Activated naive CD4-positive, alpha-beta T cell treated with anti-CD3 and anti-CD28 coated beads, Interleukin-2, amount 50 U/mL, for 24 hours (primary cell): ENCODE data around the gene KRTAP9-8.
"Not testable (repeated sequence)": the region's sequence is repeated elsewhere in the genome, so short reads cannot be mapped to it uniquely, and the experiment has no call there.

Experiments
- H3K27ac Mint-ChIP-seq: one replicate; pipeline ENCODE4 v1.8.0; 2021; ENCODE audit warnings: mild to moderate bottlenecking, mixed read lengths
- H3K27me3 Mint-ChIP-seq: one replicate; pipeline ENCODE4 v1.8.0; 2021; ENCODE audit warnings: mixed read lengths
- H3K36me3 Mint-ChIP-seq: one replicate; pipeline ENCODE4 v1.8.0; 2021; ENCODE audit warnings: mixed read lengths
- H3K4me1 Mint-ChIP-seq: one replicate; pipeline ENCODE4 v1.8.0; 2021; ENCODE audit warnings: mixed read lengths
- H3K4me3 Mint-ChIP-seq: one replicate; pipeline ENCODE4 v1.8.0; 2021; ENCODE audit warnings: mild to moderate bottlenecking, mixed read lengths
- H3K9me3 Mint-ChIP-seq: one replicate; pipeline ENCODE4 v1.8.0; 2021; ENCODE audit warnings: mixed read lengths

The KRTAP9-8 gene

GRCh38 chr17:41246995-41247787 is 9.4 kb downstream of the KRTAP9-8 start:
- H3K36me3 Mint-ChIP-seq, H3K4me3 Mint-ChIP-seq, H3K27me3 Mint-ChIP-seq, H3K4me1 Mint-ChIP-seq, H3K27ac Mint-ChIP-seq, H3K9me3 Mint-ChIP-seq: not testable (repeated sequence)

- not testable (repeated sequence) for H3K4me1 Mint-ChIP-seq, H3K9me3 Mint-ChIP-seq, H3K36me3 Mint-ChIP-seq, H3K27me3 Mint-ChIP-seq, H3K4me3 Mint-ChIP-seq, H3K27ac Mint-ChIP-seq
Measured at GRCh38 chr17:41249637-41250240, 11.9 kb downstream of the KRTAP9-8 start, which contains the start of gene KRTAP9-4. Gene KRTAP9-4 (plus strand): TSS chr17:41249687. CDS start chr17:41249721, 34 bp downstream.

- Mint-ChIP-seq H3K27me3 (no peaks in the 10 kb centered on the region), H3K9me3 (no peaks in the 10 kb centered on the region), H3K36me3 (no peaks in the 10 kb centered on the region), H3K4me1 (no peaks in the 10 kb centered on the region), H3K27ac (no peak overlapping the region), H3K4me3 (no peak overlapping the region)
Measured at GRCh38 chr17:41251261-41251660, 13.5 kb downstream of the KRTAP9-8 start.

GRCh38 chr17:41254861-41255260 is 17.1 kb downstream of the KRTAP9-8 start:
- no peaks in the 10 kb centered on the region for H3K9me3 Mint-ChIP-seq
- no peaks in the 10 kb centered on the region for H3K27me3 Mint-ChIP-seq
- no peak overlapping the region for H3K4me3 Mint-ChIP-seq

GRCh38 chr17:41255381-41256290 is 17.8 kb downstream of the KRTAP9-8 start, which contains the start of gene KRTAP9-9:
Gene KRTAP9-9 (plus strand): TSS chr17:41255384.
- not testable (repeated sequence) for H3K27ac Mint-ChIP-seq, H3K4me3 Mint-ChIP-seq, H3K4me1 Mint-ChIP-seq, H3K27me3 Mint-ChIP-seq, H3K9me3 Mint-ChIP-seq, H3K36me3 Mint-ChIP-seq

More at GRCh38 chr17:41254861-41255260, 17.1 kb downstream of the KRTAP9-8 start:
- Mint-ChIP-seq H3K4me1 (no peaks in the 10 kb centered on the region), H3K27ac (no peak overlapping the region), H3K36me3 (no peaks in the 10 kb centered on the region)

GRCh38 chr17:41256291-41256685 is 18.5 kb downstream of the KRTAP9-8 start:
- no peak overlapping the region for H3K27ac Mint-ChIP-seq
- no peaks in the 10 kb centered on the region for H3K36me3 Mint-ChIP-seq
- H3K9me3 Mint-ChIP-seq, result no peaks in the 10 kb centered on the region
- H3K4me1 Mint-ChIP-seq, result peaks cover 12% of the 10 kb centered on the region
- no peak overlapping the region for H3K4me3 Mint-ChIP-seq
- no peaks in the 10 kb centered on the region for H3K27me3 Mint-ChIP-seq

GRCh38 chr17:41258406-41258805 is 20.6 kb downstream of the KRTAP9-8 start:
- Mint-ChIP-seq H3K27me3 (no peaks in the 10 kb centered on the region), H3K4me1 (peaks cover 14% of the 10 kb centered on the region), H3K4me3 (no peak overlapping the region), H3K9me3 (no peaks in the 10 kb centered on the region), H3K27ac (no peak overlapping the region), H3K36me3 (no peaks in the 10 kb centered on the region)

GRCh38 chr17:41263212-41263611 is 25.4 kb downstream of the KRTAP9-8 start:
- Mint-ChIP-seq H3K4me3 (no peak overlapping the region), H3K9me3 (no peaks in the 10 kb centered on the region), H3K27ac (no peak overlapping the region), H3K4me1 (peaks cover 14% of the 10 kb centered on the region), H3K36me3 (no peaks in the 10 kb centered on the region), H3K27me3 (no peaks in the 10 kb centered on the region)

- H3K27me3 Mint-ChIP-seq, result no peaks in the 10 kb centered on the region
- no peak overlapping the region for H3K27ac Mint-ChIP-seq
- no peak overlapping the region for H3K4me3 Mint-ChIP-seq
- H3K9me3 Mint-ChIP-seq, result no peaks in the 10 kb centered on the region
- peaks cover 14% of the 10 kb centered on the region for H3K4me1 Mint-ChIP-seq
- H3K36me3 Mint-ChIP-seq, result no peaks in the 10 kb centered on the region
Measured at GRCh38 chr17:41264599-41264998, 26.8 kb downstream of the KRTAP9-8 start.

- Mint-ChIP-seq H3K4me3 (no peak within 1 kb of the TSS), H3K36me3 (no peaks in the 10 kb centered on the region)
Measured at GRCh38 chr17:41265078-41265477, 27.3 kb downstream of the KRTAP9-8 start, which contains the start of gene KRTAP9-6. Gene KRTAP9-6 (plus strand): TSS chr17:41265378. CDS start chr17:41265378, 0 bp downstream.

GRCh38 chr17:41267711-41268110 is 29.9 kb downstream of the KRTAP9-8 start:
- Mint-ChIP-seq H3K27me3 (no peaks in the 10 kb centered on the region), H3K27ac (no peak overlapping the region), H3K36me3 (no peaks in the 10 kb centered on the region), H3K9me3 (no peaks in the 10 kb centered on the region), H3K4me3 (no peak overlapping the region), H3K4me1 (no peaks in the 10 kb centered on the region)

More at GRCh38 chr17:41265078-41265477, 27.3 kb downstream of the KRTAP9-8 start, which contains the start of gene KRTAP9-6:
- no peak within 1 kb of the TSS for H3K27ac Mint-ChIP-seq
- H3K4me1 Mint-ChIP-seq, result peaks cover 14% of the 10 kb centered on the region
- H3K9me3 Mint-ChIP-seq, result no peaks in the 10 kb centered on the region
- no peaks in the 10 kb centered on the region for H3K27me3 Mint-ChIP-seq

- H3K27ac Mint-ChIP-seq, H3K4me3 Mint-ChIP-seq, H3K9me3 Mint-ChIP-seq, H3K4me1 Mint-ChIP-seq, H3K27me3 Mint-ChIP-seq, H3K36me3 Mint-ChIP-seq: not testable (repeated sequence)
Measured at GRCh38 chr17:41271323-41271722, 33.5 kb downstream of the KRTAP9-8 start.

- Mint-ChIP-seq H3K9me3 (no peaks in the 10 kb centered on the region), H3K27me3 (no peaks in the 10 kb centered on the region), H3K4me1 (no peaks in the 10 kb centered on the region)
Measured at GRCh38 chr17:41271858-41272257, 34.1 kb downstream of the KRTAP9-8 start.

GRCh38 chr17:41275648-41276190 is 37.9 kb downstream of the KRTAP9-8 start, which contains the start of gene KRTAP9-7:
Gene KRTAP9-7 (plus strand): TSS chr17:41275698. CDS start chr17:41275698, 0 bp downstream.
- H3K4me1 Mint-ChIP-seq, H3K27ac Mint-ChIP-seq, H3K4me3 Mint-ChIP-seq, H3K36me3 Mint-ChIP-seq, H3K27me3 Mint-ChIP-seq, H3K9me3 Mint-ChIP-seq: not testable (repeated sequence)

More at GRCh38 chr17:41271858-41272257, 34.1 kb downstream of the KRTAP9-8 start:
- Mint-ChIP-seq H3K27ac (no peak overlapping the region), H3K36me3 (no peaks in the 10 kb centered on the region), H3K4me3 (no peak overlapping the region)
